Keratinocyte (primary cell): Measurements from ENCODE around the gene RGS6. TPM values are rescaled to one million over a fixed set of nuclear protein-coding genes. Genes with fewer than 3 reads are reported as not detected.

Experiments
- DNase-seq: peaks from one replicate; pipeline ENCODE4 v3.0.0-alpha.2; 2011; ENCODE audit warnings: low read depth, missing footprints, low spot score
- FAIRE-seq: peaks from 2 replicates; lab custom pipeline; 2011; peaks lifted over from hg19 to GRCh38; lab: Jason Lieb, UNC
- H2AFZ ChIP-seq: 2 replicates; pipeline ENCODE4 v1.6.0; 2012; ENCODE audit warnings: low read length, control low read depth, inconsistent platforms; ENCODE audit not compliant: control insufficient read depth
- H3K27ac ChIP-seq: 2 replicates; pipeline ENCODE4 v1.5.1; 2011; ENCODE audit warnings: low read length; ENCODE audit not compliant: control insufficient read depth, insufficient read depth
- H3K27me3 ChIP-seq: 3 replicates; pipeline ENCODE4 v1.6.0; 2011; ENCODE audit warnings: low read length; ENCODE audit not compliant: control insufficient read depth, insufficient read depth; ENCODE audit errors: extremely low read depth
- H3K36me3 ChIP-seq, 2 experiments: 2 replicates in 1 of 2; 3 replicates in 1 of 2; pipeline ENCODE4 v1.5.1; 2011; ENCODE audit warnings: low read length in 2 of 2, mild to moderate bottlenecking in 1 of 2; ENCODE audit not compliant: control insufficient read depth in 2 of 2, insufficient read depth in 2 of 2; ENCODE audit errors: extremely low read depth in 1 of 2
- H3K4me1 ChIP-seq: 3 replicates; pipeline ENCODE4 v1.5.1; 2011; ENCODE audit warnings: low read length; ENCODE audit not compliant: control insufficient read depth, insufficient read depth; ENCODE audit errors: extremely low read depth
- H3K4me2 ChIP-seq: 3 replicates; pipeline ENCODE4 v1.6.0; 2011; ENCODE audit warnings: low read depth, low read length; ENCODE audit not compliant: control insufficient read depth, insufficient read depth; ENCODE audit errors: extremely low read depth
- H3K4me3 ChIP-seq, 3 experiments: fragments of 200-600 bp in 1 of 3; sonication (generic) in 1 of 3; 2 replicates in 2 of 3; 3 replicates in 1 of 3; pipeline ENCODE4 v1.5.1; 2011 to 2016; ENCODE audit warnings: low read length in 3 of 3, mild to moderate bottlenecking in 3 of 3, control low read depth in 2 of 3, inconsistent platforms in 1 of 3, low read depth in 1 of 3, mixed read lengths in 1 of 3, mixed run types in 1 of 3, moderate library complexity in 1 of 3; ENCODE audit not compliant: control insufficient read depth in 2 of 3, insufficient read depth in 2 of 3; ENCODE audit errors: extremely low read depth in 1 of 3
- H3K79me2 ChIP-seq: 2 replicates; pipeline ENCODE4 v1.6.0; 2012; ENCODE audit warnings: low read length; ENCODE audit not compliant: control insufficient read depth, insufficient read depth
- H3K9ac ChIP-seq: 3 replicates; pipeline ENCODE4 v1.6.0; 2011; ENCODE audit warnings: low read length; ENCODE audit not compliant: control insufficient read depth, insufficient read depth; ENCODE audit errors: extremely low read depth
- H3K9me1 ChIP-seq: 3 replicates; pipeline ENCODE4 v1.6.0; 2011; ENCODE audit warnings: low read length; ENCODE audit not compliant: control insufficient read depth, insufficient read depth; ENCODE audit errors: extremely low read depth
- H3K9me3 ChIP-seq: 2 replicates; pipeline ENCODE4 v1.5.1; 2012; ENCODE audit warnings: low read depth, low read length; ENCODE audit not compliant: control insufficient read depth
- H4K20me1 ChIP-seq: 3 replicates; pipeline ENCODE4 v1.6.0; 2011; ENCODE audit warnings: low read length; ENCODE audit not compliant: control insufficient read depth, insufficient read depth; ENCODE audit errors: extremely low read depth
- CTCF ChIP-seq, 3 experiments: IDR thresholded peaks in 1 of 3; conservative IDR thresholded peaks in 1 of 3; optimal IDR thresholded peaks in 1 of 3; 2 replicates in 2 of 3; 3 replicates in 1 of 3; pipeline versions ENCODE3 to v1.5.1; 2011; ENCODE audit warnings: low read length in 3 of 3, mild to moderate bottlenecking in 3 of 3, moderate library complexity in 2 of 3, control low read depth in 1 of 3, inconsistent platforms in 1 of 3; ENCODE audit not compliant: insufficient read depth in 2 of 3; ENCODE audit errors: extremely low read depth in 1 of 3
- EZH2 ChIP-seq: IDR thresholded peaks from one replicate; pipeline ENCODE4 v1.6.1; 2012; ENCODE audit warnings: inconsistent platforms, mild to moderate bottlenecking, low read length, moderate library complexity
- dilution Hi-C: fragments of 300-500 bp; cut with MboI; formaldehyde crosslinking; loops from one replicate; pipeline ENCODE4 v1.7.0; 2020; ENCODE audit warnings: low sequenced_read_pairs; ENCODE audit not compliant: extremely low pct_ligation_motif_present
- polyA plus RNA-seq, 5 experiments: library from polyadenylated mRNA; depleted of rRNA in 3 of 5; stranded (reverse) in 3 of 5; stranded (forward) in 1 of 5; unstranded in 1 of 5; fragments of >200 nt; gene quantifications; 1 replicate in 1 of 5; 2 replicates in 3 of 5; 3 replicates in 1 of 5; pipeline versions ENCODE4 v1.2.1 to v1.2.3, GENCODE V29; 2011 to 2012; ENCODE audit warnings: missing spikeins in 2 of 5, low read depth in 1 of 5, low replicate concordance in 1 of 5

RGS6 gene
- polyA plus RNA-seq, 1 donor (not counting 4 experiments of a cell fraction or from before 2014, with no cell fraction given) = not detected

- dilution Hi-C loops = no loop called here
- no peaks in the 10 kb centered on the region for H3K9me3 ChIP-seq
- no peak overlapping the region for H2AFZ ChIP-seq
- TF ChIP-seq CTCF (optimal IDR thresholded peaks at IDR 0.05 in 1 of 3, IDR thresholded peaks at IDR 0.05 in 1 of 3, conservative IDR thresholded peaks at IDR 0.05 in 1 of 3; ENCODE audit: extremely low read depth in 1 of 3, insufficient read depth in 2 of 3, low read length in 3 of 3) (no peak), EZH2 (no peak)
- H3K9ac ChIP-seq = no peak overlapping the region
- H3K4me2 ChIP-seq = no peak overlapping the region
- H3K79me2 ChIP-seq = no peaks in the 10 kb centered on the region
- no peaks in the 10 kb centered on the region for H4K20me1 ChIP-seq
- H3K27ac ChIP-seq = no peak overlapping the region
- no peaks in the 10 kb centered on the region for H3K9me1 ChIP-seq
- no peaks in the 10 kb centered on the region for H3K36me3 ChIP-seq
- no peaks in the 10 kb centered on the region for H3K4me1 ChIP-seq
- no peak for FAIRE-seq
- no peaks in the 10 kb centered on the region for H3K27me3 ChIP-seq
- no peak overlapping the region for H3K4me3 ChIP-seq
- DNase-seq = no peak
These were observed 76.4 kb downstream of the RGS6 start for GRCh38 chr14:72008666-72009065.

GRCh38 chr14:72010474-72010873 lies 78.2 kb downstream of the RGS6 start:
- H3K4me2 ChIP-seq = no peak overlapping the region
- no peak overlapping the region for H3K4me3 ChIP-seq
- H3K4me1 ChIP-seq = no peaks in the 10 kb centered on the region
- DNase-seq (no peak), FAIRE-seq (no peak)
- H3K9me3 ChIP-seq = no peaks in the 10 kb centered on the region
- no peaks in the 10 kb centered on the region for H3K9me1 ChIP-seq
- H3K27me3 ChIP-seq = no peaks in the 10 kb centered on the region
- dilution Hi-C loops = no loop called here
- no peak overlapping the region for H3K9ac ChIP-seq
- H4K20me1 ChIP-seq = no peaks in the 10 kb centered on the region
- no peak overlapping the region for H2AFZ ChIP-seq
- no peak overlapping the region for H3K27ac ChIP-seq
- no peaks in the 10 kb centered on the region for H3K79me2 ChIP-seq
- no peak for TF ChIP-seq EZH2
- TF ChIP-seq CTCF (optimal IDR thresholded peaks at IDR 0.05 in 1 of 3, IDR thresholded peaks at IDR 0.05 in 1 of 3, conservative IDR thresholded peaks at IDR 0.05 in 1 of 3; ENCODE audit: extremely low read depth in 1 of 3, insufficient read depth in 2 of 3, low read length in 3 of 3) = no peak
- no peaks in the 10 kb centered on the region for H3K36me3 ChIP-seq
